CD14-positive monocyte (primary cell): ENCODE measurements around the gene KCNMB4. TPM values are rescaled to one million over a fixed set of nuclear protein-coding genes. Genes with fewer than 3 reads are reported as not detected.
A peak's percentile ranks its signal among the peaks of the same experiment; 100 is the strongest.

Experiments used
- DNase-seq, 3 donors: peaks; one replicate each; pipeline ENCODE4 v3.0.0-alpha.2; 2011 to 2022
- H2AFZ ChIP-seq: 2 replicates; pipeline ENCODE4 v1.6.0; 2012; ENCODE audit warnings: mild to moderate bottlenecking, low read depth, low read length, inconsistent platforms; ENCODE audit not compliant: insufficient read depth, poor library complexity, severe bottlenecking
- H3K27ac ChIP-seq, 2 donors: 1 replicate in 1 of 2; 2 replicates in 1 of 2; pipeline ENCODE4 v1.5.1; 2012 to 2013; ENCODE audit warnings: low read length in 2 of 2, control low read depth in 1 of 2, inconsistent platforms in 1 of 2, low read depth in 1 of 2, mild to moderate bottlenecking in 1 of 2
- H3K27me3 ChIP-seq, 2 donors: one replicate each; pipeline versions ENCODE4 v1.6.0 to v1.6.1; 2011 to 2013; ENCODE audit warnings: low read length in 2 of 2; ENCODE audit not compliant: control insufficient read depth in 2 of 2, insufficient read depth in 2 of 2
- H3K36me3 ChIP-seq, 2 donors: replicated peaks in 1 of 2; 1 replicate in 1 of 2; 2 replicates in 1 of 2; pipeline versions ENCODE4 v1.5.1 to v1.6.1; 2012 to 2013; ENCODE audit warnings: low read length in 2 of 2, control low read depth in 1 of 2, inconsistent platforms in 1 of 2, mild to moderate bottlenecking in 1 of 2; ENCODE audit not compliant: insufficient read depth in 2 of 2, control insufficient read depth in 1 of 2
- H3K4me1 ChIP-seq, 2 donors: 1 replicate in 1 of 2; 2 replicates in 1 of 2; pipeline versions ENCODE4 v1.5.1 to v1.6.1; 2012 to 2013; ENCODE audit warnings: low read length in 2 of 2, control low read depth in 1 of 2, inconsistent platforms in 1 of 2, mild to moderate bottlenecking in 1 of 2, moderate library complexity in 1 of 2; ENCODE audit not compliant: insufficient read depth in 2 of 2, control insufficient read depth in 1 of 2
- H3K4me2 ChIP-seq: replicated peaks from 2 replicates; pipeline ENCODE3; 2012; ENCODE audit warnings: low read length, moderate library complexity, mild to moderate bottlenecking; ENCODE audit not compliant: poor library complexity, severe bottlenecking; ENCODE audit errors: extremely low read depth
- H3K4me3 ChIP-seq, 3 experiments: fragments of 200-600 bp in 1 of 3; sonication (generic) in 1 of 3; replicated peaks in 1 of 3; 1 replicate in 2 of 3; 2 replicates in 1 of 3; pipeline ENCODE4 v1.5.1; 2011 to 2013; ENCODE audit warnings: low read length in 3 of 3, mild to moderate bottlenecking in 3 of 3, control low read depth in 2 of 3, low read depth in 2 of 3, inconsistent platforms in 1 of 3, moderate library complexity in 1 of 3
- H3K79me2 ChIP-seq: 2 replicates; pipeline ENCODE4 v1.6.0; 2012; ENCODE audit warnings: mild to moderate bottlenecking, control low read depth, inconsistent platforms, low read length, moderate library complexity; ENCODE audit not compliant: insufficient read depth
- H3K9ac ChIP-seq: 2 replicates; pipeline ENCODE4 v1.6.0; 2017; ENCODE audit warnings: low read length, mild to moderate bottlenecking; ENCODE audit not compliant: insufficient read depth, poor library complexity, severe bottlenecking
- H3K9me3 ChIP-seq, 2 donors: replicated peaks in 1 of 2; 1 replicate in 1 of 2; 2 replicates in 1 of 2; pipeline versions ENCODE4 v1.5.1 to v1.6.1; 2012 to 2013; ENCODE audit warnings: low read length in 2 of 2, control low read depth in 1 of 2; ENCODE audit not compliant: control insufficient read depth in 1 of 2, insufficient read depth in 1 of 2
- H4K20me1 ChIP-seq: 2 replicates; pipeline ENCODE4 v1.6.0; 2012; ENCODE audit warnings: mild to moderate bottlenecking, low read length, control low read depth, moderate library complexity; ENCODE audit not compliant: insufficient read depth
- H3K27ac Mint-ChIP-seq, 7 donors: one replicate each; pipeline ENCODE4 v1.8.0; 2020; ENCODE audit warnings: mild to moderate bottlenecking in 7 of 7, mixed read lengths in 7 of 7, moderate library complexity in 6 of 7, inconsistent platforms in 2 of 7
- H3K27me3 Mint-ChIP-seq, 3 donors: one replicate each; pipeline ENCODE4 v1.8.0; 2021 to 2022; ENCODE audit warnings: low read depth in 3 of 3, mild to moderate bottlenecking in 3 of 3, mixed read lengths in 3 of 3, moderate library complexity in 3 of 3, inconsistent platforms in 1 of 3
- H3K36me3 Mint-ChIP-seq, 2 donors: one replicate each; pipeline ENCODE4 v1.8.0; 2020; ENCODE audit warnings: mixed read lengths in 2 of 2, inconsistent platforms in 1 of 2, mild to moderate bottlenecking in 1 of 2
- H3K4me1 Mint-ChIP-seq: one replicate; pipeline ENCODE4 v1.8.0; 2020; ENCODE audit warnings: mild to moderate bottlenecking, mixed read lengths
- H3K4me3 Mint-ChIP-seq, 2 donors: one replicate each; pipeline ENCODE4 v1.8.0; 2020; ENCODE audit warnings: mild to moderate bottlenecking in 2 of 2, mixed read lengths in 2 of 2, moderate library complexity in 1 of 2
- H3K9me3 Mint-ChIP-seq, 7 donors: one replicate each; pipeline ENCODE4 v1.8.0; 2020 to 2022; ENCODE audit warnings: mixed read lengths in 7 of 7, mild to moderate bottlenecking in 6 of 7, moderate library complexity in 6 of 7, inconsistent platforms in 2 of 7
- WGBS: methylation state at CpG from one replicate; pipeline ENCODE4 v1.1.5; 2013; ENCODE audit warnings: missing lambda C conversion rate; ENCODE audit not compliant: insufficient coverage; 5-methylcytosine and 5-hydroxymethylcytosine counted together
- intact Hi-C, 2 donors: fragments of 100-400 bp; cut with micrococcal nuclease; formaldehyde crosslinking; loops; one replicate each; pipeline versions ENCODE4 v1.15.0 to v1.15.1; 2023
- polyA plus RNA-seq, 3 donors: library from polyadenylated mRNA; depleted of rRNA in 1 of 3; unstranded in 2 of 3; stranded (reverse) in 1 of 3; fragments of 300-500 nt in 2 of 3; fragments of >200 nt in 1 of 3; fragmentation: Illumina TruSeq in 2 of 3; gene quantifications; 1 replicate in 2 of 3; 2 replicates in 1 of 3; pipeline ENCODE4 v1.2.3, GENCODE V29; 2012 to 2021
- TF ChIP-seq, protein P1 (sequence below): fragments of 200-600 bp; IDR thresholded peaks from one replicate; pipeline ENCODE4 v1.8.0; 2022; ENCODE audit warnings: antibody characterized with exemption, mild to moderate bottlenecking

KCNMB4 gene
- polyA plus RNA-seq, 3 donors, result 0.23 to 0.83 (median 0.41) TPM

DNA sequence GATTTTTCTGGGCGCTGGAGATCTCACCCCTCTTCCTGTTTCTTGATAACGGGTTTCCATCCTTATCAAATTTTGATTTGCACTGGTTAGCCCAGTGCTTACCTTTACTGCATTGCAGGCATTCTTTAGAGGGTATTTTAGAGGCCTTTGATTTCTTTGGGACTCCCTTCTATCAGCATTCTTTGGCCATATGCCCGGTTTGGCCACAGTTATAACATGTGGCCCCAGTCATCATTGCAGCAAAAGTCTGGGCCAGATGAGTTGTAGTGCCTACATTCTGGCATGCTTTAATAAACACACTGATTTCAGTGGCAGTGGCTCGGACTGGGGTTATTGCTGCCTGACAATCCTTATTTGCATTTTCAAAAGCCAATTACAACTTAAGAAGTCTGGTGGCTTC is 82.3 kb downstream of the KCNMB4 start:
- WGBS, result 80% methylated on average over 1 of the region's 4 CpGs
- Mint-ChIP-seq H3K4me3 (no peak overlapping the region), H3K4me1 (no peaks in the 10 kb centered on the region), H3K27ac (no peak overlapping the region), H3K9me3 (peaks cover 14 to 36% (median 27%) of the 10 kb centered on the region in 7 donors), H3K36me3 (no peaks in the 10 kb centered on the region), H3K27me3 (no peaks in the 10 kb centered on the region)
- intact Hi-C loops, result no loop called here
- H3K4me1 ChIP-seq, result no peaks in the 10 kb centered on the region
- no peaks in the 10 kb centered on the region for H3K27me3 ChIP-seq
- no peak overlapping the region for H3K4me2 ChIP-seq
- no peaks in the 10 kb centered on the region for H4K20me1 ChIP-seq
- peaks cover 22 to 29% of the 10 kb centered on the region in 2 donors for H3K9me3 ChIP-seq
- no peak overlapping the region for H3K4me3 ChIP-seq
- no peak for DNase-seq
- no peak overlapping the region for H2AFZ ChIP-seq
- H3K27ac ChIP-seq, result no peak overlapping the region
- no peak overlapping the region for H3K9ac ChIP-seq
- H3K36me3 ChIP-seq, result no peaks in the 10 kb centered on the region
- no peaks in the 10 kb centered on the region for H3K79me2 ChIP-seq
- TF ChIP-seq, protein P1, sequence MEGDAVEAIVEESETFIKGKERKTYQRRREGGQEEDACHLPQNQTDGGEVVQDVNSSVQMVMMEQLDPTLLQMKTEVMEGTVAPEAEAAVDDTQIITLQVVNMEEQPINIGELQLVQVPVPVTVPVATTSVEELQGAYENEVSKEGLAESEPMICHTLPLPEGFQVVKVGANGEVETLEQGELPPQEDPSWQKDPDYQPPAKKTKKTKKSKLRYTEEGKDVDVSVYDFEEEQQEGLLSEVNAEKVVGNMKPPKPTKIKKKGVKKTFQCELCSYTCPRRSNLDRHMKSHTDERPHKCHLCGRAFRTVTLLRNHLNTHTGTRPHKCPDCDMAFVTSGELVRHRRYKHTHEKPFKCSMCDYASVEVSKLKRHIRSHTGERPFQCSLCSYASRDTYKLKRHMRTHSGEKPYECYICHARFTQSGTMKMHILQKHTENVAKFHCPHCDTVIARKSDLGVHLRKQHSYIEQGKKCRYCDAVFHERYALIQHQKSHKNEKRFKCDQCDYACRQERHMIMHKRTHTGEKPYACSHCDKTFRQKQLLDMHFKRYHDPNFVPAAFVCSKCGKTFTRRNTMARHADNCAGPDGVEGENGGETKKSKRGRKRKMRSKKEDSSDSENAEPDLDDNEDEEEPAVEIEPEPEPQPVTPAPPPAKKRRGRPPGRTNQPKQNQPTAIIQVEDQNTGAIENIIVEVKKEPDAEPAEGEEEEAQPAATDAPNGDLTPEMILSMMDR, result no peak

DNA sequence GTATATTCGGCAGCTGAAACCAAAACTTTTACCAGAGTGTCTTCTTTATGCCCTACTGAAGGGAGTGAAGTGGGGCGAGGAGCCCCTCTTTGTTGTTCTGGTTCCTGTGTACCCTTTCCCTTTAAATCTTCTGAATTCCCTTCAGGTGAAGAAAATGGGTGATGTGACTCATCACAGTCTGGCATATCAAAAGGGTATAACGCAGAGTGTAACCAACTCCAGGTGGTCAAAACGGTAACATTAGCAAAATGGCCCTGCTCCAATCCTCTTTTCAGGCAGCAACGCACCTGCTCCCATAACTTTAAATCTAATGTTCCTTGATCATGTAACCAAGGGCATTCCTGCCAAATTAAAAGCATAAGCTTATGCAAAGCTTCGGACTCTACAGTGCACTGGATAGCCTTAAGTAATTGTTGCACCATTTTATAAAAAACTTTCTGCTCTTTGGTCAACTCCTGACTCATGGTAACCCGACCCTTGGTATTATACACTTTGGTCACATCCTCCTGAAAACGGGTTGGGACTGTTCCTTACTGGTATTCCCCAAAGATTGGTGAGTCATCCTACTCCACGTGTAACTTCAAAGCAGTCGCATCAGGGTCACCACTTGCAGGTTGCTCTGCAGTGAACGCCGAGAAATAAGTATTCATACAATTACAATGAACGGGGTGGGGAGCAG is 83.1 kb downstream of the KCNMB4 start:
- Histone ChIP-seq H3K27me3 (no peaks in the 10 kb centered on the region), H3K9me3 (peaks cover 22 to 29% of the 10 kb centered on the region in 2 donors), H3K79me2 (no peaks in the 10 kb centered on the region), H4K20me1 (no peaks in the 10 kb centered on the region), H3K9ac (no peak overlapping the region), H3K36me3 (no peaks in the 10 kb centered on the region), H3K27ac (no peak overlapping the region), H3K4me3 (no peak overlapping the region), H3K4me2 (no peak overlapping the region), H2AFZ (no peak overlapping the region), H3K4me1 (no peaks in the 10 kb centered on the region)
- H3K36me3 Mint-ChIP-seq, result no peaks in the 10 kb centered on the region
- peak overlapping the region in 1 of 7 donors; percentile 32 for H3K27ac Mint-ChIP-seq
- no peak for DNase-seq
- H3K4me1 Mint-ChIP-seq, result no peaks in the 10 kb centered on the region
- H3K27me3 Mint-ChIP-seq, result peaks cover 0 to 2% (median 0%) of the 10 kb centered on the region in 3 donors
- H3K9me3 Mint-ChIP-seq, result peaks cover 14 to 39% (median 35%) of the 10 kb centered on the region in 7 donors
- intact Hi-C loops, result no loop called here
- TF ChIP-seq, protein P1, result no peak
- H3K4me3 Mint-ChIP-seq, result no peak overlapping the region
- 89% methylated on average over 8 of the region's 13 CpGs for whole genome bisulfite sequencing
